Activated CD4-positive, alpha-beta memory T cell treated with anti-CD3 and anti-CD28 coated beads for 36 hours (primary cell): ENCODE results near the gene CAMK2D. TPM values are rescaled to one million over a fixed set of nuclear protein-coding genes. Genes with fewer than 3 reads are reported as not detected.
A peak's percentile ranks its signal among the peaks of the same experiment; 100 is the strongest.

Experiments used
- CTCF ChIA-PET: fragments of 350-600 bp; sonication (Branson Sonifier 250); formaldehyde crosslinking; loops from one replicate; lab custom pipeline; 2021; ENCODE audit warnings: antibody characterized with exemption, inconsistent platforms; lab: Charles Lee
- POLR2A ChIA-PET: fragments of 350-600 bp; sonication (Branson Sonifier 250); formaldehyde crosslinking; loops from one replicate; lab custom pipeline; 2021; ENCODE audit warnings: antibody characterized with exemption; lab: Charles Lee
- DNase-seq: peaks from one replicate; pipeline ENCODE4 v3.0.0-alpha.2; 2020
- H3K27ac Mint-ChIP-seq: one replicate; pipeline ENCODE4 v1.8.0; 2021; ENCODE audit warnings: mixed read lengths
- H3K27me3 Mint-ChIP-seq: one replicate; pipeline ENCODE4 v1.8.0; 2021; ENCODE audit warnings: mixed read lengths
- H3K36me3 Mint-ChIP-seq: one replicate; pipeline ENCODE4 v1.8.0; 2021; ENCODE audit warnings: mixed read lengths
- H3K4me1 Mint-ChIP-seq: one replicate; pipeline ENCODE4 v1.8.0; 2021; ENCODE audit warnings: low read depth, mixed read lengths
- H3K4me3 Mint-ChIP-seq: one replicate; pipeline ENCODE4 v1.8.0; 2021; ENCODE audit warnings: mild to moderate bottlenecking, mixed read lengths
- H3K9me3 Mint-ChIP-seq: one replicate; pipeline ENCODE4 v1.8.0; 2021; ENCODE audit warnings: mixed read lengths
- intact Hi-C: fragments of 100-400 bp; cut with micrococcal nuclease; formaldehyde crosslinking; loops from one replicate; pipeline ENCODE4 v1.15.1; 2023
- total RNA-seq, 2 experiments: library from RNA; stranded (reverse); gene quantifications; one replicate each; pipeline ENCODE4 v1.2.3, GENCODE V29; 2021

The CAMK2D gene
- total RNA-seq, 2 experiments from 2014 or later = 82.5 to 82.9 TPM

DNA sequence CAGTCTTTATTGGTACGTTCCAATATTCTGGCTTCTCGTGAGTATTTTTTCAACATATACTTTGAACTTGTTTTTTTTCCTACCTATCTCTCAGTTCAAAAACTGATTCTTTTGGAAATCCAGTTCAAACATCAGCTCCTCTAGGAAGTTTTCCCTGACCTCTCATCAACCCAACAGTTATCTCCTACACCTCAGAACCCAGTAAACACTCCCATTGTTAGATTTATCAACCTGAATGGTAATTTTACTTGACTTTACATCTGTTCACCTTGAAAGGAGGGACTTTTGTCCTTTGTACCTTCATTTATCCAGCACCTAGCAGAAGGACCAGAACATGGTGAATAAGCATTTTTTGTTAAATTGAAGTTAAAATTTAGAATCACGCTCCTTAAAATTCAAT lies 13.6 kb downstream of the CAMK2D start:
- H3K36me3 Mint-ChIP-seq = peaks cover 35% of the 10 kb centered on the region
- intact Hi-C loops = no loop called here
- ChIA-PET POLR2A (no interaction called here), CTCF (no interaction called here)
- H3K4me3 Mint-ChIP-seq = no peak overlapping the region
- no peaks in the 10 kb centered on the region for H3K27me3 Mint-ChIP-seq
- no peak overlapping the region for H3K27ac Mint-ChIP-seq
- peaks cover 32% of the 10 kb centered on the region for H3K4me1 Mint-ChIP-seq
- H3K9me3 Mint-ChIP-seq = no peaks in the 10 kb centered on the region
- DNase-seq = no peak

DNA sequence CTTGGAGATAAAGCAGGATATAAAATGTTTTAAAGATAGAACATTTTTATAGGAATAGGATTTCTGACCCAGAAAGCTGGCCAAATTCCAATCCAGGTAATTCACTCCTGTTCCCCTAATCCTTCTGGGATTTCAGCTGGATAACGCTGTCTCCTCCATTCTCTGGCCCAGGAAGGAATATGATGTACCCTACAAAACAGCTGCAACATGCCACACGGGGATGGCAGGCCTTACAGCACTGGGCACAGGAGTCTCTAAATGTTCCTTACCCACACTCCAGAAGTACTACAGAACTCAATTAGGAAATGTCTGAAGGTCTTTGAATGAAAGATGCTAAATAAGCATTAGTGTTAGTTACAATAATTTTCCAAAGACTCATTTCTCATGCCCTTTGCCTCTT lies 15.8 kb downstream of the CAMK2D start:
- ChIA-PET POLR2A (no interaction called here), CTCF (no interaction called here)
- H3K36me3 Mint-ChIP-seq = peaks cover 30% of the 10 kb centered on the region
- peaks cover 31% of the 10 kb centered on the region for H3K4me1 Mint-ChIP-seq
- no peaks in the 10 kb centered on the region for H3K9me3 Mint-ChIP-seq
- no peak for DNase-seq
- intact Hi-C loops = loop anchor here (1.0 kb wide), 1 partner anchor 11 kb away; no protein-coding TSS in a partner anchor
- H3K27me3 Mint-ChIP-seq = no peaks in the 10 kb centered on the region
- no peak overlapping the region for H3K4me3 Mint-ChIP-seq
- H3K27ac Mint-ChIP-seq = no peak overlapping the region

DNA sequence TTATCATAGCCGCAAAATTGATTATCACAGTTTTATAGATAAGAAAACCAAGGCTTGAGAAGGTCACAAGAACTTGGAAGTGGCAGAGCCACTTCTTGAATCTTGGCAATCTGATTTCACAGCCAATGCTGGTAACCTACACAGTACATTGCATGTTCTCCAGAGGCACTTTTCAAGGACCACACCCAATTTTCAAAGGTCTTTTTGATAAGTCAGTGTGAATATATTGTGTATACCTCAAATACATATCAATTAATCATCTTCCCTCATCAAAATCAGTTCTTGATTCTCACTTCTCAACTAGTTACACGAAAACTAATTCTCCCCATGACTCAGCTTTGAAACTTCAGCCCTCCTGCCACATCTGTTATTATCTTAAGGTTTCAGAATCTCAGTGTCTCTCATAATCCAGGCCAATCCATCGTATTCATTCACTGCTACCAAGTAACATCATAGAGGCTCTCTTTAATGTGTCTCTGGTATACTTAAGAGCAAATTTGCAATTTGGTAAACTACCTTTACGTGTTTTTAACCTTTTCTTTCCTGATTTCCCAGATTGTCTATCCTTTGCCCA lies 16.8 kb downstream of the CAMK2D start:
- DNase-seq = no peak
- Mint-ChIP-seq H3K4me1 (peaks cover 31% of the 10 kb centered on the region), H3K27ac (no peak overlapping the region), H3K4me3 (no peak overlapping the region), H3K9me3 (no peaks in the 10 kb centered on the region), H3K36me3 (peaks cover 26% of the 10 kb centered on the region), H3K27me3 (no peaks in the 10 kb centered on the region)
- CTCF ChIA-PET = no interaction called here
- POLR2A ChIA-PET = no interaction called here
- intact Hi-C loops = loop anchor here (1.0 kb wide), 1 partner anchor 12 kb away; no protein-coding TSS in a partner anchor

DNA sequence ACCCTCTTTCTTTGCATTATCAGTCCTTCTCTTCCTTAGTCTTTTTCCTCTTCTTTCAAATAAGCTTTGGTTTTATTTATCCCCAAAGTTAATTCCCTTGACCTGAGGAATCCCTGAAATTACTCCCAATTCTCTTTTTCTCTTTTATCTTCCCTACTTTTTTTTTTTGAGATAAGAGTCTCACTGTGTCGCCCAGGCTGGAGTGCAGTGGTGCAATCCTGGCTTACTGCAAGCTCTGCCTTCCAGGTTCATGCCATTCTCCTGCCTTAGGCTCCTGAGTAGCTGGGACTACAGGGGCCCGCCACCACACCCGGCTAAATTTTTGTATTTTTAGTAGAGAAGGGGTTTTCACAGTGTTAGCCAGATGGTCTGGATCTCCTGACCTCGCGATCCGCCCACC lies 17.8 kb downstream of the CAMK2D start:
- Mint-ChIP-seq H3K4me1 (peaks cover 38% of the 10 kb centered on the region), H3K27me3 (no peaks in the 10 kb centered on the region), H3K27ac (no peak overlapping the region), H3K4me3 (no peak overlapping the region), H3K36me3 (peaks cover 30% of the 10 kb centered on the region), H3K9me3 (no peaks in the 10 kb centered on the region)
- ChIA-PET POLR2A (no interaction called here), CTCF (no interaction called here)
- DNase-seq = no peak
- intact Hi-C loops = no loop called here

DNA sequence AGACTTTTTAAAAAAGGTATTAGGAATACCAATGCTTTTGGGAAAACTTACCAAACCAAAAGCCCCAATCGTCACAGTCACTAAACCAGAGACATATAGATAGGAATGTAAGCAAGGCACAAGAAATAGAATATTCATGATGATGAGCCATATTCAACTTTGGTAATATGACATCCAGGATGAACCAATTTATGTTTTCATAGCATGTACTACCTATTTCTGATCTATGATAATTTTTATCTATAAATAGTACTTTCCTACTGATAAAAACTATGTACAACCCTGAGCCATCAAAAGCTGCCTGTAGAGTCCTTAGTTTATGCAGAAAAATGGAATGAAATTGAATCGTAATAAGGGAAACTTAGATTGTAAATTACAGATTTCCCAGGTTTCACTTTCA lies 18.9 kb downstream of the CAMK2D start:
- no peaks in the 10 kb centered on the region for H3K9me3 Mint-ChIP-seq
- H3K4me3 Mint-ChIP-seq = no peak overlapping the region
- peaks cover 35% of the 10 kb centered on the region for H3K4me1 Mint-ChIP-seq
- intact Hi-C loops = no loop called here
- CTCF ChIA-PET = interaction anchor here (0.6 kb wide), 1 partner anchor 300 kb away, joined by 3 read pairs; no protein-coding TSS in a partner anchor
- peaks cover 23% of the 10 kb centered on the region for H3K36me3 Mint-ChIP-seq
- no peak for DNase-seq
- POLR2A ChIA-PET = no interaction called here
- no peak overlapping the region for H3K27ac Mint-ChIP-seq
- no peaks in the 10 kb centered on the region for H3K27me3 Mint-ChIP-seq

DNA sequence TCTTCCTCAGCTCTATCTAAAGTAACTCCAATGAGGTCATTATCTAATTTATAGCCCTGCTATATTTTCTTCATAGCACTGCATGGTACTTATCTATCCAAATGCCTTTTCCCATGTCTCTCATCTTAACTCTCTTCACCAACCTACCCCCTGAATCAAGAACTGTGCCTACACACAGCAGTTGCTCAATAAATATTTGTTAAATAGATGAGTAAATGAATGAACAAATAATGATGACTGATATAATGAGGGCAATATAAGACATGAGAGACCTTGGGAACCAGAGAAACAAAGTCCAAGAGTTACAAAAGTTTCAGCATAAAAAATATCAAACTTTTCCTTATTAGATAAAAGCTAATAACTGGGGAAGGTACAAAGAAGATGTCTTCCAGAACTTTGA lies 19.6 kb downstream of the CAMK2D start:
- CTCF ChIA-PET = interaction anchor here (0.6 kb wide), 1 partner anchor 299 kb away, joined by 3 read pairs; no protein-coding TSS in a partner anchor

DNA sequence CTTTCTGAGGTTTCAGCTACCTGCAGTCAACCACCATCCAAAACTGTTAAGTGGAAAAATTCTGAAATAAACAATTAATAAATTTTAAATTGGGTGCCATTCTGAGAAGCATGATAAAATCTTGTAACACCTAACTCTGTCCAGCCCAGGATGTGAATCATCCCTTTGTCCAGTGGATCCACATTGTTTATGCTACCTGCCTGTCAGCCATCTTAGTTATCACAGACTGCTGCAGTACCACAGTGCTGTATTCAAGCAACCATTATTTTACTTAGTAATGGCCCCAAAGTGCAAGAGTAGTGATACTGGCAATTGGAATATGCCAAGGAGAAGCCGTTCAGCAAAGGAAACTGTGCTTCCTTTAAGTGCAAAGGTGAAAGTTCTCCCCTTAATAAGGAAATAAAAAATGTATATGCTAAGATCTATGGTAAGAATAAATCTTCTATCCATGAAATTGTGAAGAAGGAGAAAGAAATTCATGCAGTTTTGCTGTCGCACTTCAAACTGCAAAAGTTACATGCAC lies 20.6 kb downstream of the CAMK2D start:
- Mint-ChIP-seq H3K4me1 (peaks cover 35% of the 10 kb centered on the region), H3K9me3 (no peaks in the 10 kb centered on the region), H3K27ac (no peak overlapping the region), H3K4me3 (no peak overlapping the region), H3K36me3 (peaks cover 26% of the 10 kb centered on the region), H3K27me3 (no peaks in the 10 kb centered on the region)
- intact Hi-C loops = no loop called here
- ChIA-PET CTCF (no interaction called here), POLR2A (no interaction called here)
- DNase-seq = no peak

More for the DNA sequence above, 19.6 kb downstream of the CAMK2D start:
- Mint-ChIP-seq H3K27ac (no peak overlapping the region), H3K4me1 (peaks cover 35% of the 10 kb centered on the region), H3K4me3 (no peak overlapping the region), H3K9me3 (no peaks in the 10 kb centered on the region), H3K27me3 (no peaks in the 10 kb centered on the region), H3K36me3 (peaks cover 23% of the 10 kb centered on the region)
- no peak for DNase-seq
- POLR2A ChIA-PET = no interaction called here
- intact Hi-C loops = no loop called here

DNA sequence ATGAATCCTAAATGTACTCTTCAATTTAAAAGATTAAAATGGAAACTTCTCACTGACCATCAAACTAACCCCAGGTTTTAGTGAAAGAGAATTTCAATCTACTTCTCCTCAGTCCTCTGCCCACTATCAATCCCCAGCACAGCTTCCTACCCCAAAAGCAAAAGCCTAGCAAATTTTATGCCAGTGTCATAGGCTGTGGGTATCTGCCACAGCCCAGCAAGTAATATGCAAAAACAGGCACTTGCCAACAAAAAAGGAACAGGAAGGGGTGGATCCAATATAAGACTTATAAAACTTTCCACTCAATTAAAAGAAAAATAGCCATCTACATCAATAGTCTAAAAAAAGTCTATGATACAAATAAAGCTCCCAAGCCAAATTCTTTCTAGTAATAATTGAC lies 22.3 kb downstream of the CAMK2D start:
- ChIA-PET CTCF (no interaction called here), POLR2A (no interaction called here)
- no peaks in the 10 kb centered on the region for H3K27me3 Mint-ChIP-seq
- DNase-seq = no peak
- intact Hi-C loops = no loop called here
- H3K4me3 Mint-ChIP-seq = no peak overlapping the region
- H3K27ac Mint-ChIP-seq = peak overlapping the region; percentile 50
- no peaks in the 10 kb centered on the region for H3K9me3 Mint-ChIP-seq
- H3K4me1 Mint-ChIP-seq = peaks cover 38% of the 10 kb centered on the region
- peaks cover 34% of the 10 kb centered on the region for H3K36me3 Mint-ChIP-seq

DNA sequence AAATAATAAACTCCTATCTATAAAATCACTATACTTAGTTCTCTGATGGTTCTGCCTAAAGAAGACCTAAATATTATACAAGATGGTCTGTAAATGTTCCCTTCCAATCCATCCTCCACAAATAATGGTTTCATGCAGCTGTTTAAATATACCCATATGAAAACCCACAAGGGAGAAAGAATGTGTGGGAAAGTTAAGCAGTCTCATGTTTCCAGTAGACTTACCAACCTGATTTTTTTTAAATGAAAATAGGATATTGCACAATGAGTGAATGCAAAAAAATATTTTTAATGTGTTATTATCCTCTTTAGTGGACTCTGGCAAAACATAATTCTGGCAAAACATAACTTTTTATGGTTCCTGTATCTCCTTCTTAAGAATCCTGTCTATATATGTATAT lies 23.3 kb downstream of the CAMK2D start:
- ChIA-PET POLR2A (no interaction called here), CTCF (no interaction called here)
- H3K4me1 Mint-ChIP-seq = peaks cover 47% of the 10 kb centered on the region
- H3K36me3 Mint-ChIP-seq = peaks cover 38% of the 10 kb centered on the region
- no peak overlapping the region for H3K4me3 Mint-ChIP-seq
- H3K9me3 Mint-ChIP-seq = no peaks in the 10 kb centered on the region
- H3K27me3 Mint-ChIP-seq = no peaks in the 10 kb centered on the region
- no peak overlapping the region for H3K27ac Mint-ChIP-seq
- no peak for DNase-seq
- intact Hi-C loops = no loop called here

DNA sequence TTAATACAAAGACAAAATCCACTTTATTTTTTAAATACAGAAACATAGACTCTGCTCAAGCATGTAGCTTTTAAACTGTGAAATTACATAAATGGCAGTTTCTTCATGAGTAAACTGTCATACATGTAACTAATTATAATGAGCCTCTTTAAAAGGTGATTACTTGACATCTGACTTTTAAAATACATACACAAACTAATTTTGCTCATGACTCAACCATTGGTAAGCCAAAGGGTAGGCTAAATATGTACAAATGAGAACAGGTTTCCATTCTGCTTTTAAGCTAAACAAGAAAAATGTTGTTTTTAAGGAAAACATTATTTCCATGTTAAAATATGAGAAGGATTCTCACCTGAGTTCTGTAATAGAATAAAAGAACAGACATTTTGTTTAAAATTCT lies 27.9 kb downstream of the CAMK2D start:
- no peak overlapping the region for H3K27ac Mint-ChIP-seq
- H3K9me3 Mint-ChIP-seq = no peaks in the 10 kb centered on the region
- peaks cover 30% of the 10 kb centered on the region for H3K36me3 Mint-ChIP-seq
- intact Hi-C loops = loop anchor here (1.0 kb wide), 2 partner anchors 107 to 186 kb away; no protein-coding TSS in a partner anchor
- H3K4me1 Mint-ChIP-seq = peaks cover 57% of the 10 kb centered on the region
- DNase-seq = no peak
- H3K27me3 Mint-ChIP-seq = no peaks in the 10 kb centered on the region
- POLR2A ChIA-PET = interaction anchor here (1.2 kb wide), 1 partner anchor 49 kb away, joined by 5 read pairs; no protein-coding TSS in a partner anchor
- CTCF ChIA-PET = interaction anchor here (0.9 to 1.2 kb wide), 5 partner anchors 14 to 338 kb away, joined by 3 to 5 read pairs (median 3); no protein-coding TSS in a partner anchor
- no peak overlapping the region for H3K4me3 Mint-ChIP-seq

DNA sequence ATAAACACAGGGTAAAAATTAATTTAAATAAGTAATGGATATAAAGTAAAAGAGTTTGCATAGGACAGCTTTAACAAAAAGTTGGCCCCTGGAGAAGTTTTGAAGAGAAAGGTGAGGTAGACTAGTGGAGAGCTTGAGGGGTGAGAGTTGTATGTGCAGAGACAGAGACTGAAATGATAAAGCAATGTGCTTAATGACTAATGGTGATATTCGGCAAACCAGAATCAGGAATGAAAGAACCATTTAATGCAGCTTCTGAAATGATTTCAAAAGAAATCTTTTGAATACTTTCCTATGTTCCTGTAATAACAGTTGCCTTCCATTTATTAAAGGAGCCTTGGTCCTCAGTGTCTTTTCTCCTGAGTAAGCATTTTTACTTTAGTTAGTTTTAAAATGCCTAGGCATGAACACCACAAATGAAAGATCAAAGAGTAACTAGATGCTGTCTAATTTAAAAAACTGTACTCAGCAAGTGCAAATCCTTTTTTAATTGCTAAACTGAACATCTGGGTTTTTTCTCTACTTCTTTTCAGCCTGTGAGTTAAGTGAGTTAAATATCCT lies 28.5 kb downstream of the CAMK2D start:
- peak overlapping the region; percentile 0 for H3K4me3 Mint-ChIP-seq
- intact Hi-C loops = loop anchor here (1.0 kb wide), 2 partner anchors 107 to 186 kb away; no protein-coding TSS in a partner anchor
- H3K36me3 Mint-ChIP-seq = peaks cover 32% of the 10 kb centered on the region
- no peaks in the 10 kb centered on the region for H3K9me3 Mint-ChIP-seq
- ChIA-PET POLR2A (interaction anchor here (1.0 to 1.2 kb wide), 2 partner anchors 28 to 48 kb away, joined by 5 to 8 read pairs; no protein-coding TSS in a partner anchor), CTCF (interaction anchor here (0.9 to 1.2 kb wide), 5 partner anchors 13 to 338 kb away, joined by 3 to 4 read pairs (median 3); no protein-coding TSS in a partner anchor)
- DNase-seq = no peak
- H3K27me3 Mint-ChIP-seq = no peaks in the 10 kb centered on the region
- H3K4me1 Mint-ChIP-seq = peaks cover 62% of the 10 kb centered on the region
- peak overlapping the region; percentile 26 for H3K27ac Mint-ChIP-seq

DNA sequence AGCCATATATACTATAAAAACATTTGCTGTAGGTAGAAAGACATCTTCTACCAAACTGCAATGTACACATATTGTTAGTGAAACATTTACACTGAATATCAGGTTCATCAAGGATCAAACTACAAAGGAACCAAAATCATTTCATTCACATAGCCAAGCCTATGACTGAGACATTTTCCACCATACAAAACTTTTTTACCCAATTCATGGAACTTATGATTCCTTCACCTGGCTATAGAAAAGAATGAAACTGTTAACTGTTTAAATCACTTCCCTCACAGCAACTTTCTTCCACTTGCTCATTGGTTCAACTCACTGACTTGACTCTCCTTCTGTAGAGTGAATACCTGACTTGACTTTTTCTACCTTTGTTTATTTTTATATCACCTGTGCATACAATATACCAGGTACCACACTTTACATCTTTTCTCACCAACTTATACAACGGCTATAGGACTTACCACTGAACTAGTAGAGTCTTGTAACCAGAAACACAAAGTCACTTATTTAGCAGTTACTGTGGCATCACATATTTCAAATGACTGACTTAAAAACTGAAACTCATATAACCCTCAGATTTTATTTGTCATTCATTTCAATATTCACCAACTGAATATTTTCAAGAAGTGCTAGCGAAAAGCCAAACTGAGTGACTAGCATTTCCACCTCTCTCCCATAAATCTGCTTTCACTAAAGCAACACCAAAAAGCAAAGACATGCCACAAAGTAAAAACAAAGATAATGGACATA lies 30.9 kb downstream of the CAMK2D start:
- intact Hi-C loops = loop anchor here (1.0 kb wide), 7 partner anchors 9 to 191 kb away; no protein-coding TSS in a partner anchor
- Mint-ChIP-seq H3K4me1 (peaks cover 79% of the 10 kb centered on the region), H3K9me3 (no peaks in the 10 kb centered on the region), H3K27ac (peak overlapping the region; percentile 82), H3K27me3 (no peaks in the 10 kb centered on the region), H3K4me3 (peak overlapping the region; percentile 31), H3K36me3 (peaks cover 28% of the 10 kb centered on the region)
- POLR2A ChIA-PET = no interaction called here
- CTCF ChIA-PET = interaction anchor here (1.3 kb wide), 1 partner anchor 32 kb away, joined by 3 read pairs; no protein-coding TSS in a partner anchor
- DNase-seq = no peak
